ENCODE data around the gene GPR78.
A peak's percentile ranks its signal among the peaks of the same experiment; 100 is the strongest.

The GPR78 gene

GRCh38 chr4:8601086-8601485, 20.9 kb downstream of the GPR78 start:
- no peak for DNase-seq

- DNase-seq, result no peak
Observed at GRCh38 chr4:8601556-8601955, 21.4 kb downstream of the GPR78 start.

GRCh38 chr4:8602686-8603430, 22.7 kb downstream of the GPR78 start:
- DNase-seq, result no peak

GRCh38 chr4:8603931-8604330, 23.7 kb downstream of the GPR78 start:
- DNase-seq, result no peak

GRCh38 chr4:8605289-8605688, 25.1 kb downstream of the GPR78 start:
- DNase-seq, result no peak

- DNase-seq, result no peak
Observed at GRCh38 chr4:8606476-8606875, 26.3 kb downstream of the GPR78 start.

GRCh38 chr4:8606966-8607365, 26.8 kb downstream of the GPR78 start:
- no peak for DNase-seq

GRCh38 chr4:8607603-8608481, 27.6 kb downstream of the GPR78 start:
- peak; percentile 23 for DNase-seq

- no peak for DNase-seq
Observed at GRCh38 chr4:8608714-8609391, 28.7 kb downstream of the GPR78 start.

- DNase-seq, result no peak
Observed at GRCh38 chr4:8609406-8609805, 29.2 kb downstream of the GPR78 start.

GRCh38 chr4:8609824-8610350, 29.7 kb downstream of the GPR78 start:
- no peak for DNase-seq

- DNase-seq, result no peak
Observed at GRCh38 chr4:8610858-8611616, 30.8 kb downstream of the GPR78 start.

- DNase-seq, result no peak
Observed at GRCh38 chr4:8612646-8613045, 32.5 kb downstream of the GPR78 start.

- DNase-seq, result no peak
Observed at GRCh38 chr4:8613421-8614364, 33.5 kb downstream of the GPR78 start.

GRCh38 chr4:8614365-8615193, 34.4 kb downstream of the GPR78 start:
- DNase-seq, result no peak

GRCh38 chr4:8615366-8615765, 35.2 kb downstream of the GPR78 start:
- no peak for DNase-seq

GRCh38 chr4:8615921-8616787, 36.0 kb downstream of the GPR78 start:
- DNase-seq, result no peak

GRCh38 chr4:8616831-8617230, 36.6 kb downstream of the GPR78 start:
- no peak for DNase-seq

- DNase-seq, result no peak
Observed at GRCh38 chr4:8617486-8618040, 37.4 kb downstream of the GPR78 start.
